NT2/D1 (cell line): ENCODE measurements around the gene TPP2.

Experiments
- SUZ12 ChIP-seq: IDR thresholded peaks from 2 replicates; pipeline ENCODE4 v1.6.1; 2011; ENCODE audit not compliant: insufficient read length, insufficient read depth; ENCODE audit errors: extremely low read depth
- YY1 ChIP-seq: IDR thresholded peaks from 2 replicates; pipeline ENCODE4 v1.6.1; 2011; ENCODE audit not compliant: insufficient read length, insufficient read depth

DNA sequence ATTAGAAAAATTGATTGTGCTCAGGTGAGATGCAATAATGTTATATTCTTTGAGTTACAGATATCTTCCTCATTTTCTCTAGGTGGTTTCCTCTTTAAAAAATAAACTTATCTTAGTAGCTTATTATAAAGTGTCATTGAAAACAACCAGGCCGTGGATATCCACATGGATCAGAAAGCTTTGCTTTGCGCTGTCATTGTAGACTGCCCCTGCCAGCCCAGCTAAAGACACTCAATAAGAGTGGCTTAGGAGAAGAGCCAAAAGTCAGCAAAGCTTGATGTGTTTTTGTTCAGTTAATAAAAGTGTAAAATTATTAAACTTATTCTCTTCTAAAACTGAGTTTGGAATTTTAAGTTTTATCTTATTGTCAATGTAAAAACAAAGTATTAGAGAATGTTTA lies 34.4 kb downstream of the TPP2 start:
- TF ChIP-seq YY1: no peak
- no peak for TF ChIP-seq SUZ12
